ENCODE measurements around the gene TMEM140. TPM values are rescaled to one million over a fixed set of nuclear protein-coding genes. Genes with fewer than 3 reads are reported as not detected.

Gene TMEM140
- total RNA-seq, 4 donors from 2014 or later: 9.3 to 21.8 (median 16.0) TPM

DNA sequence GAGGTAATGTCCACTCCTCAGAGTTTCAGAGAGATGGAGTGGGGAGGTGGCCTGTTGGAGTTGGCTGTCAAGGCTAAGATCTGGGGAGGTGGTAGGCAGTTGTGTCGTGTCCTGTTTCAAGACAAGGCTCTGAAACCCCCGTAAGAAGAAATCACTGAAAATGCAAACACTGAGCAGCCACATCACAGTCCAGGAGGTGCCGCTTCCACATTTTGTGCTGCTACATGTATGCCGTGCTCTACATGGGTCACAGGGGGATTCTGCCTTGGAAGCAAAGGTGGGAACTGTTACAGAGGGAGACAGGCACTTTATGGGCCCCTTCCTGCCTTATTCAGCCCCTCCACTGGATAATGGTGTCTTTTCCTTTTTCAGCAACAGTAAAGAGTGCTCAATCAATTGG is 51.6 kb downstream of the TMEM140 start:
- TF ChIP-seq POLR2AphosphoS5 (IDR thresholded peaks at IDR 0.05): no peak
- no peak overlapping the region for H3K27ac ChIP-seq
- no peaks in the 10 kb centered on the region for H3K27me3 ChIP-seq
- ATAC-seq: no peak
- H3K9me3 ChIP-seq: no peaks in the 10 kb centered on the region
- 77 to 93% methylated on average over 3 to 4 of the region's 4 CpGs for WGBS, 2 donors (ENCODE audit: low coverage in 1 of 2)
- peaks cover 0 to 22% (median 0%) of the 10 kb centered on the region in 3 donors for H3K4me1 ChIP-seq
- H3K36me3 ChIP-seq: peaks cover 0 to 100% of the 10 kb centered on the region in 2 donors
- H3K4me3 ChIP-seq: no peak overlapping the region

DNA sequence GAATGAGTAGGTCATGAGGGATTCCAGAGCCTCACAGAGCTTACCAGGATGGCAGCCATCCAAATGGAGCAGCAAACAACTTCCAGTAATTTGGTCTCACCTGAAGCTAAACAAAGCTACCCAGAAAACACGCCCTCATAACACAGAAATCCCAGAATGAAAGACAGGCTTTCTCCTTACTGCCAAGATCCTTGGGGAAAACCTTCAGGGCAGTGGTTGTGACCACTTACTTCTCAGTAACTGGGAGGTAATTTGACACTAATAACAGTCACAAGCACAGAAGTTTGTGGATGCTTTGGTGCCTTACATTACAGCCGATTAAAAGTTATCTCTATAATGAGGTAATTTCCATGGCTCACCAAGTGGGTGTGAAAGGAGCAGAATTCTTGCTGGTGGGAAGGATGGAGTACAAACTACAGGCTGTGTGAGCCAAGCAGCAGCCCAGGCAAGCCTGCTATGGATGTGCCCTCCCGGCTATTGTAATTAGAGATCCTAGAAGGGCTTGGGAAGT is 53.0 kb downstream of the TMEM140 start:
- TF ChIP-seq POLR2AphosphoS5 (IDR thresholded peaks at IDR 0.05) (no peak), POLR2A (IDR thresholded peaks at IDR 0.05) (no peak), EP300 (IDR thresholded peaks at IDR 0.05) (no peak)
- TF ChIP-seq, protein P1, sequence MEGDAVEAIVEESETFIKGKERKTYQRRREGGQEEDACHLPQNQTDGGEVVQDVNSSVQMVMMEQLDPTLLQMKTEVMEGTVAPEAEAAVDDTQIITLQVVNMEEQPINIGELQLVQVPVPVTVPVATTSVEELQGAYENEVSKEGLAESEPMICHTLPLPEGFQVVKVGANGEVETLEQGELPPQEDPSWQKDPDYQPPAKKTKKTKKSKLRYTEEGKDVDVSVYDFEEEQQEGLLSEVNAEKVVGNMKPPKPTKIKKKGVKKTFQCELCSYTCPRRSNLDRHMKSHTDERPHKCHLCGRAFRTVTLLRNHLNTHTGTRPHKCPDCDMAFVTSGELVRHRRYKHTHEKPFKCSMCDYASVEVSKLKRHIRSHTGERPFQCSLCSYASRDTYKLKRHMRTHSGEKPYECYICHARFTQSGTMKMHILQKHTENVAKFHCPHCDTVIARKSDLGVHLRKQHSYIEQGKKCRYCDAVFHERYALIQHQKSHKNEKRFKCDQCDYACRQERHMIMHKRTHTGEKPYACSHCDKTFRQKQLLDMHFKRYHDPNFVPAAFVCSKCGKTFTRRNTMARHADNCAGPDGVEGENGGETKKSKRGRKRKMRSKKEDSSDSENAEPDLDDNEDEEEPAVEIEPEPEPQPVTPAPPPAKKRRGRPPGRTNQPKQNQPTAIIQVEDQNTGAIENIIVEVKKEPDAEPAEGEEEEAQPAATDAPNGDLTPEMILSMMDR (IDR thresholded peaks at IDR 0.05): no peak
- Histone ChIP-seq H3K36me3 (peaks cover 0 to 100% of the 10 kb centered on the region in 2 donors), H3K27me3 (no peaks in the 10 kb centered on the region), H3K27ac (no peak overlapping the region), H3K4me3 (no peak overlapping the region), H3K9me3 (no peaks in the 10 kb centered on the region), H3K4me1 (peaks cover 0 to 27% (median 0%) of the 10 kb centered on the region in 3 donors)
- 77 to 100% methylated on average over 2 to 3 of the region's 3 CpGs for WGBS, 2 donors (ENCODE audit: low coverage in 1 of 2)
- ATAC-seq: no peak

DNA sequence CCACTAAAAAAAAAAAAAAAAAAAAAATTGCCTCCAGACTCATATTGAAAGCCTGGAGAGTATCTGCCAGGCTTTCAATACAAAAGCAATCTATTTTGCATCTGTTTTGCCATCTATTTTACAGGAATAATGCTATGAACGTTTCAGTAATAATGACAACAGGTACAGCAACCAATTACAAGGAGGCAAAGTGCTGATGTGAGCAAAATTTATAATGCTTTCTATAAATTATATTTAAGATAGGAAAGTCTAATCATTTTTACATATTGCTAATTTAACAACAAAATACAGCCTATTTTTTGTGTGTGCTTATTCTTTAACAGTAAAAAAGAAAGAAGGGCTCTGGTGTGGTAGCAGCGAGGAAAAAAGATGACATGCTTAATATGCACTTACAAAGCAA is 53.5 kb downstream of the TMEM140 start:
- Histone ChIP-seq H3K9me3 (no peaks in the 10 kb centered on the region), H3K27me3 (no peaks in the 10 kb centered on the region), H3K36me3 (peaks cover 0 to 98% of the 10 kb centered on the region in 2 donors), H3K4me3 (no peak overlapping the region), H3K4me1 (peaks cover 0 to 27% (median 0%) of the 10 kb centered on the region in 3 donors), H3K27ac (no peak overlapping the region)
- TF ChIP-seq, protein P1 (IDR thresholded peaks at IDR 0.05): no peak
- TF ChIP-seq POLR2AphosphoS5 (IDR thresholded peaks at IDR 0.05): no peak
- no peak for TF ChIP-seq EP300 (IDR thresholded peaks at IDR 0.05)
- no peak for TF ChIP-seq POLR2A (IDR thresholded peaks at IDR 0.05)
- 74 to 92% methylated on average over 2 of the region's 2 CpGs for WGBS, 2 donors (ENCODE audit: low coverage in 1 of 2)
- ATAC-seq: no peak

DNA sequence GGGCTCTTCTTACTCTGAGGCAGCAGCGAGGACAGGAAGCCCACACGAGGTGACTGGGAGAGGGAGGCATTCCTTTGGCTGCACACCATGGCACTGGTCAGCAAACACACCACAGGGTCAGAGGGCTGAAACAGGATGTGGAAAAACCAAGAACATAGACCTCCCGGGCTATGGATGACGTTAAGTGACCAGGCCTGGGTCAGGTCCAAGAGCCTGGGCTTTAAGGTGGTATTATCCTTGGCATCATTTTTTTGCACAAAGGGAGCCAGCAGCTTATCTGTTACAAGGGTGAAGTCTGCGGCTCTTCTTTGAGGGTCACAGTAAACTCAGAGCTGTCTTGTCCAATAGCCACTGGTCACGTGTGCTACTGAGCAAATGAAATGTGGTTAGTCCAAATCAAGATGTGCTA is 56.5 kb downstream of the TMEM140 start:
- no peaks in the 10 kb centered on the region for H3K27me3 ChIP-seq
- no peaks in the 10 kb centered on the region for H3K9me3 ChIP-seq
- no peak for ATAC-seq
- peaks cover 0 to 47% (median 0%) of the 10 kb centered on the region in 3 donors for H3K4me1 ChIP-seq
- peaks cover 0 to 79% of the 10 kb centered on the region in 2 donors for H3K36me3 ChIP-seq
- no peak overlapping the region for H3K4me3 ChIP-seq
- WGBS, 2 donors (ENCODE audit: low coverage in 1 of 2): 94 to 100% methylated on average over 2 of the region's 6 CpGs
- TF ChIP-seq POLR2AphosphoS5 (IDR thresholded peaks at IDR 0.05) (no peak), POLR2A (IDR thresholded peaks at IDR 0.05) (no peak), EP300 (IDR thresholded peaks at IDR 0.05) (no peak)
- TF ChIP-seq, protein P1 (IDR thresholded peaks at IDR 0.05): no peak
- peak overlapping the region in 3 of 4 donors; percentile 2 to 67 (median 53) for H3K27ac ChIP-seq

DNA sequence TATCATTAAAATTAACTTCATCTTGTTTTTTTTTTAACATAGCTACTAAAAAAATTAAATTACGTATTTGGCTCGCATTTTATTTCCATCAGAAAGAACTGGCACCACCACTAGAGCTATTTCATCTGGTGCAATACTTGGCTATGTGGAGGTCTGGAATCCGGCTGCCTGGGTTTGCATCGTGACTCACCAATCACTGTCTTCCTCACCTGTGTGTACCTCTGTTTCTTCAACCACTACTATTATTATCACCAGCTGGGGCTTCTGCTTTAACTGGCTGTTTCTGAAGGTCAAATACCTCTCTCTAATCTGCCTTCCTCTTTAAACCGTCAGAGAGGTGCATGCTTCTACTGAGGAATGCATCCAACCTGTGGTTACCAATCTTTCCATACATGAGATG is 57.0 kb downstream of the TMEM140 start:
- Histone ChIP-seq H3K27me3 (no peaks in the 10 kb centered on the region), H3K4me3 (no peak overlapping the region), H3K9me3 (no peaks in the 10 kb centered on the region), H3K36me3 (peaks cover 0 to 74% of the 10 kb centered on the region in 2 donors), H3K27ac (peak overlapping the region in 2 of 4 donors; percentile 25 to 47), H3K4me1 (peaks cover 0 to 52% (median 1%) of the 10 kb centered on the region in 3 donors)
- 68 to 91% methylated on average over 4 to 5 of the region's 5 CpGs for WGBS, 2 donors (ENCODE audit: low coverage in 1 of 2)
- ATAC-seq: no peak
- TF ChIP-seq, protein P1 (IDR thresholded peaks at IDR 0.05): no peak
- TF ChIP-seq POLR2A (IDR thresholded peaks at IDR 0.05): no peak
- TF ChIP-seq POLR2AphosphoS5 (IDR thresholded peaks at IDR 0.05): no peak
- no peak for TF ChIP-seq EP300 (IDR thresholded peaks at IDR 0.05)

All from gastroesophageal sphincter (tissue), 4 donors.